ENCODE results near the gene CPNE4. TPM values are rescaled to one million over a fixed set of nuclear protein-coding genes. Genes with fewer than 3 reads are reported as not detected.

CPNE4 gene
- total and polyA plus RNA-seq, 2 donors (not counting 3 experiments of a cell fraction or from before 2014, with no cell fraction given) = not detected

DNA sequence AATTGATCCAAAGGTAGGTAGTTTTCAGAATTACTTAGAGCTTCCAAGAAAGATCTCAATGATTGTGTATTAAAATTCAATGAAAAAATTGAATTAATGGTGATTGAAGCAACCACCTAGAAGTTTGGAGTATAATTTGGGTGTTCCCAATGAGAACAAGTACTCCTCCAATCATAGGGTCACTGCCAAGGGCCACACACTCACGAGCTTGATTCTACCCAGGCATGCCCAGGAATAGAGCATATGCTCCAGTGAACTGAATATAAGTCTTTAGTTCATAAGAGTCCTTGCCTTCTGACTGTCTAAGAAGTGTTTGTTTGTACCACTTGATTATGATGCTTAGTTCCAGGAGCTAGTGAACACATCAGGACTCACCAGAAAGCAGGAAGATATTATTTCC, 133.9 kb downstream of the CPNE4 start:
- Histone ChIP-seq H3K9ac (replicated peaks; ENCODE audit: extremely low read depth, insufficient read depth, low read length) (no peak overlapping the region), H3K27me3 (ENCODE audit: control insufficient read depth in 2 of 2, insufficient read depth in 2 of 2, low read length in 2 of 2) (no peaks in the 10 kb centered on the region), H3K79me2 (ENCODE audit: control insufficient read depth, insufficient read depth, low read length) (no peaks in the 10 kb centered on the region), H3K4me1 (ENCODE audit: control insufficient read depth, extremely low read depth, insufficient read depth, low read length) (no peaks in the 10 kb centered on the region), H2AFZ (ENCODE audit: low read depth, low read length) (no peak overlapping the region), H3K36me3 (ENCODE audit: control insufficient read depth in 2 of 2, extremely low read depth in 1 of 2, insufficient read depth in 2 of 2, low read length in 2 of 2) (no peaks in the 10 kb centered on the region), H3K27ac (ENCODE audit: insufficient read depth, low read depth, low read length) (no peak overlapping the region), H3K4me3 (replicated peaks in 1 of 3; ENCODE audit: insufficient read depth in 1 of 3, low read depth in 1 of 3, low read length in 3 of 3) (no peak overlapping the region), H4K20me1 (replicated peaks; ENCODE audit: control insufficient read depth, extremely low read depth, insufficient read depth, low read length) (no peaks in the 10 kb centered on the region), H3K9me1 (replicated peaks; ENCODE audit: control insufficient read depth, extremely low read depth, insufficient read depth, low read length) (no peaks in the 10 kb centered on the region), H3K9me3 (replicated peaks; ENCODE audit: control insufficient read depth, insufficient read depth, low read length) (no peaks in the 10 kb centered on the region), H3K4me2 (ENCODE audit: insufficient read depth, low read length) (no peak overlapping the region)
- ChIA-PET POLR2A (no interaction called here), CTCF (no interaction called here)
- dilution Hi-C loops (cut with MboI; ENCODE audit: extremely low pct_ligation_motif_present, low sequenced_read_pairs) (no loop called here), intact Hi-C loops (cut with micrococcal nuclease) (no loop called here)
- FAIRE-seq = no peak
- no peak for TF ChIP-seq POLR2A (IDR thresholded peaks at IDR 0.05; ENCODE audit: low read depth, low read length)
- TF ChIP-seq MAX (IDR thresholded peaks at IDR 0.05; ENCODE audit: insufficient read depth, insufficient read length) = no peak
- no peak for TF ChIP-seq GATA2 (IDR thresholded peaks at IDR 0.05; ENCODE audit: insufficient read depth, insufficient read length, low read depth, low read length)
- TF ChIP-seq POLR2AphosphoS5 (IDR thresholded peaks at IDR 0.05; ENCODE audit: insufficient read depth, low read depth, low read length) = no peak
- no peak for TF ChIP-seq FOS (IDR thresholded peaks at IDR 0.05; ENCODE audit: borderline replicate concordance, insufficient read depth, low read length)
- TF ChIP-seq JUN (IDR thresholded peaks at IDR 0.05; ENCODE audit: borderline replicate concordance, insufficient read depth, insufficient read length, low read depth) = no peak
- TF ChIP-seq EZH2 (IDR thresholded peaks at IDR 0.05; ENCODE audit: borderline replicate concordance, low read depth, low read length, severe bottlenecking) = no peak
- no peak for TF ChIP-seq CTCF (IDR thresholded peaks at IDR 0.05; ENCODE audit: extremely low read depth in 1 of 2, insufficient read depth in 1 of 2, low read depth in 1 of 2, low read length in 2 of 2)
- TF ChIP-seq MYC (IDR thresholded peaks at IDR 0.05; ENCODE audit: low read depth, low read length) = no peak
- no peak for DNase-seq (ENCODE audit: low read depth, low spot score)
- no TSS peak for BruUV-seq (replicated peaks)

Measured in endothelial cell of umbilical vein (primary cell).